HG03097 (cell line): Measurements from ENCODE around the gene FAM111B.
"Not testable (repeated sequence)": the region's sequence is repeated elsewhere in the genome, so short reads cannot be mapped to it uniquely, and the experiment has no call there.

Experiments used
- ATAC-seq: cut with Tn5 transposase; IDR thresholded peaks from one replicate; pipeline ENCODE4 v1.9.1; 2021; ENCODE audit not compliant: unreplicated experiment, low FRiP score

FAM111B gene, protein sequence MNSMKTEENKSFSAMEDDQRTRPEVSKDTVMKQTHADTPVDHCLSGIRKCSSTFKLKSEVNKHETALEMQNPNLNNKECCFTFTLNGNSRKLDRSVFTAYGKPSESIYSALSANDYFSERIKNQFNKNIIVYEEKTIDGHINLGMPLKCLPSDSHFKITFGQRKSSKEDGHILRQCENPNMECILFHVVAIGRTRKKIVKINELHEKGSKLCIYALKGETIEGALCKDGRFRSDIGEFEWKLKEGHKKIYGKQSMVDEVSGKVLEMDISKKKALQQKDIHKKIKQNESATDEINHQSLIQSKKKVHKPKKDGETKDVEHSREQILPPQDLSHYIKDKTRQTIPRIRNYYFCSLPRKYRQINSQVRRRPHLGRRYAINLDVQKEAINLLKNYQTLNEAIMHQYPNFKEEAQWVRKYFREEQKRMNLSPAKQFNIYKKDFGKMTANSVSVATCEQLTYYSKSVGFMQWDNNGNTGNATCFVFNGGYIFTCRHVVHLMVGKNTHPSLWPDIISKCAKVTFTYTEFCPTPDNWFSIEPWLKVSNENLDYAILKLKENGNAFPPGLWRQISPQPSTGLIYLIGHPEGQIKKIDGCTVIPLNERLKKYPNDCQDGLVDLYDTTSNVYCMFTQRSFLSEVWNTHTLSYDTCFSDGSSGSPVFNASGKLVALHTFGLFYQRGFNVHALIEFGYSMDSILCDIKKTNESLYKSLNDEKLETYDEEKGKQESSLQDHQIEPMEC

DNA sequence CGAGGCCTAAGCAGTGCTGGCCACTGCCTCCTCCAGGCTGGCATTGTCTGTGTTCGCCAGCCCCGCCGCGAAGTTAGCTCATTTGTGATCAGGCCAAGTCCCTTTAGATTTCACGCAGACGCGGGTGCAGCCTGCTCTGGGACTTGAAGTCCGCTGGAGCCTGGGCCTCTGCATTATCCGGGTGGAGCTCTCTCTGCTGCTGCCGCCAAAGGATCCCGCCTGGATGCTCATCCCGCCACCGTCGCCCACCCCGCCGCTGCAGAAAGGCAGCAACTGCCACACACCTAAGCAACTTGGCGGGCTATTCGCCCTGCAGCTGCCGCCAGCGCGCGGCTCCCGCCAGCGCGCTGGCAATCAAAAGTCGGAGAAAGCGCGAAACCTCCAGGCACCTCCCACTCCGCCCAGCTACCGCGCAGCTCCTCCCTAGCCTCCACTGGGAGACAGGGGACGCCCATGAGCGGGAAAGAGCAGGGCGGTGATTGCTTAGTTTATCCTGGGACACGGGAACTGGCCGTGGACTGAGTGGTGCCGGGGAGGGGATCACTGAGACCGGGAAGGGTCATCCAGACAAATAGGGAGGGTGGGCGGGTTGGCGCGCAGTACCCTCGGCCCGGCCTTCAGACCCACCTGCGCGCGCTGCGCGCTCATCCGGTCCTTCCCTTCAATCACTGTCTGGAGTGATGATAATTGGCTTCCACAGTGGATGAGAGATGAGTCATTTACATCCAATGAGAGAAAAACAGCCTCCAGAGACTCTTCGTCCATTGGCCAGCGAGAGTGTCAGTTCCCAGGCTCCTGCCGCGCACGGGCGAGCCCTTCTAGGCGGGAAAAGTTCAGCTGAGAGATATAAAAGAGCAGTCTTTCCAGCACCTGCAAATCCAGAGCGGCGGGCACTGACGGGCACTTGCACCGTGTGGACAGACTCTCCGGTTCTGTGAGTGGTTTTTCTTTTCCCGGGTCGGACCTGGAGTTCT, at the start of gene FAM111B:
Gene FAM111B (plus strand): TSS at position 875 of the 974 bp plus-strand sequence. CDS start 2,389 bp downstream, outside the sequence.
- ATAC-seq, result peak; percentile 69

DNA sequence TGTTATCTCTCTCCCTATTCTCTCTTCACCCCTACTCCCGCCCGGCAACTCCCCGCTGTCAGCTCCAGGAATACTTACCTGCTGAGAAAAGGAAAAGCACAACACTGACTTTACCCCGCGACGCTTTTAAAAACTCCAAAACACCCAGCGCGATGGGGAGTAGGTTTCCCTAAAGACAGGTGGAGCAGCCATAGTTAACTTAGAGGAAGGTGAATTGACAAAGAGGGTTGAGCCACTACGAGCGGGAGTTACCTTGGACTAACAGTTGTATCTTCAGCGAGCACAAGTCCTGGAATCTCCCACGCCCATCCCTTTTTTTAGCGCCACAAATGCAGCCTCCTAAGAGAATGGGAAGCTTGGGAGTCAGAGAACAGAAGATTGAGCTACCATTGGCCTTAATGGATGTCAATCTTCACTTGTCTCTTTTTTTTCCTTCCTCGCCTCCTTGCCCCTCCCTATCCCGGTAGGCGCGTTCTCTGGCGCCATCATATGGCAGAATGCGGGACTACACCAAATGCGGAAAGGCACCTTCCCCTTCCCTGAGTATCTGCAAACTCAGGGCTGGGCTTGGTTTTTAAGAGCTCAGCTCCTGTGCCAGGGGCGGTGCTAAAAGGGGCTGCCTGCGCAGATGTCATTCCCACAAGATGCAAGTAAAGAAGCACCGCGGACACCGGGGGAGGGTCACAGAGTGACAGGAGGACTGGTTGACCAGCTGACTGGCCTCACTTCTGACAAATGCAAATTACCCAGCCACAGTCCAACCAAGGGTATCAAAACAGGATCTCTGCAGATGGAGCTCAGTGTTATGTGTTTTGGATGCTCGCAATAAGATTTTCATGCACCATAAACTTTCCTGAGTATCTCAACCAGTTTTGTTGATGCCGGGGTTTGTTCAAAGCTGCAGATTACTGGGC, 48.7 kb upstream of the FAM111B start:
- peak; percentile 87 for ATAC-seq

DNA sequence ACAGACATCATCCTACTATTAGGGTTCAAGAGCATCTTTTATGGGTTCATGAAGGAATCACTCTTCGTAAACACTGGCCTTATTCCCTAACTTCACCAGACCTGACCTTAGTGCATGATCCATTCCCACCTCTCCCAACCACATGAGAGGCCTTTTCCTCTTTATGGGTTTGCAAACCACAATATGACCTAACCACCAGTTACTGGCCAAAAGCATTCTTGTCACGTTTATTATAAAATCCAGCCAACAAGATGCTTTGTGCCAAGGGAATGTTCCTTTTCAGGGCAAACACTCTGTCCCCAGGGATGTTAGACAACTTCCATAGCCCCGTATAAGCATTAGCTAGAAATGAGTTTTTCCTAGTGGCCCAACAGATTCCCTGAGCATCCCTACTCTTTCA, 46.9 kb upstream of the FAM111B start:
- ATAC-seq, result not testable (repeated sequence)

DNA sequence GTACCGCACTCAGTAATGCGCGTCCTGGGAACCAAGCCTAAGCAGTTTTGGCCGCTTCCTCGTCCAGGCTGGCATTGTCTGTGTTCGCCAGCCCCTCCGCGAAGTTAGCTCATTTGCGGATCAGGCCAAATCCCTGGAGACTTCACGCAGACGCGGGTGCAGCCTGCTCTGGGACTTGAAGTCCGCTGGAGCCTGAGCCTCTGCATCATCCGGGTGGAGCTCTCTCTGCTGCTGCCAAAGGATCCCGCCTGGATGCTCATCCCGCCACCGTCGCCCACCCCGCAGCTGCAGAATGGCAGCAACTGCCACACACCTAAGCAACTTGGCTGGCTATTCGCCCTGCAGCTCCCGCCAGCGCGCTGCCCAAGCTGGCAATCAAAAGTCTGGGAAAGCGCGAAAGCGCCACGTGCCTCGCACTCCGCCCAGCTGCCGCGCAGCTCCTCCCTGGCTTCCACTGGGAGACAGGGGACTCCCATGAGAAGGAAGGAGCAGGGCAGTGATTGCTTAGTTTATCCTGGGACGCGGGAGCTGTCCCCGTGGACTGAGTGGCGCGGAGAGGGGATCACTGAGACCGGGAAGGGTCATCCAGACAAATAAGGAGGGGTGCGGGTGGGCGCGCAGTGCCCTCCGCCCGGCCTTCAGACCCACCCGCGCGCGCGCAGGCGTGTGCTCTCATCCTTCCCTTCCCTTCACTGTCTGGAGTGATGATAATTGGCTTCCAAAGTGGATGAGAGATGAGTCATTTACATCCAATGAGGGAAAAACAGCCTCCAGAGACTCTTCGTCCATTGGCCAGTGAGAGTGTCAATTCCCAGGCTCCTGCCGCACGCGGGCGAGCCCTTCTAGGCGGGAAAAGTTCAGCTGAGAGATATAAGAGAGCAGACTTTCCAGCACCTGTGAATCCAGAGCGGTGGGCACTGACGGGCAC, 44.2 kb upstream of the FAM111B start:
- no peak for ATAC-seq

DNA sequence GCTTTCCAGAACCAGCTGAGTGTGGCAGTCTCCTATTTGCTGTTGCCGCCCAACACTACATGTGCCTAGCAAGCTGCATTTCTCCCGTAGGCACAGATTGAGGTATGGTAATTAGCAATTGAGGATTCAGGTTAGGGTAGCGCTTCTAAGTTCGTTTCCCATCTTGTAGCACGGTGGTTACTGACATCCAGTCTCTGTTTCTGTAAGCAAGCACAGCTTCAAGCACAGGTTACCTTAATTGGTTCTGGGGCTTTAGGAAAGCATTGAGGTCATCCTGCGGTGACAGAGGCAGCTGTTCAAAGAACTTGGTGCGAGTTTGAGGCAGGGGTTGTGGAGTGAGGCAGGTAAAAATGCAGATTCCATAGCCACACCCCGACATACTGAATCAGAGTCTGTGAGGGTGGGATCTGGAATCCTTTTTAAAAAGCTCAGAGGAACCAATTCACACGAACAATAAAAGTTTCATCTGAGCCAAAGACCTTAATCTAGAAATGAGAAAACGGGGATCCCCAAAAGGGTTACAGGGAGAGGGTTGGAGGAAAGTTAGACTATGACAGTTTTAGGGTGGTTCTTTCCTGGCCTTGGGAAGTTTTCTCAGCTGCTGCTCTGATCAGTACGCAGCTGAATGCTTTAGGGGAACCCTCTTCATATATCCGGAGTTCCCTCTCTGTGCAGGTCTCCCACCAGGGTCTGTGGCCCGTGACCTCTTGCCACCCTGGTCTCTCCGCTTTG, 42.9 kb upstream of the FAM111B start:
- ATAC-seq, result not testable (repeated sequence)

DNA sequence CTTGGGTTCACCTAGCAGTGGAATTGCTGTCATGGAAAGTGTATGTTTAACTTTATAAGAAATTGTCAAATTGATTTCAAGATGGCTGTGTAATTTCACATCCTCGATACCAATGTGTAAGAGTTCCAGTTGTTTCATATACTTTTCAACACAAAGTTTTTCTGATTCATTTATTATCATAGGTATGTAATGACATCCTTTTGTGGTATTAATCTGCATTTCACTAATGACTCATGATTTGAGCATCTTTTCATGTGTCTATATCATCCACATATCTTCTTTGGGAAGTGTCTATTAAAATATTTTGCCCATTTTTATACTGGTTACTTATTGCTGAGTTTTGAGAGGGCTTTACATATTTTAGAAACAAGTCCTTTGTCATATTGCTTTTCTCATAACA, 38.0 kb upstream of the FAM111B start:
- no peak for ATAC-seq

DNA sequence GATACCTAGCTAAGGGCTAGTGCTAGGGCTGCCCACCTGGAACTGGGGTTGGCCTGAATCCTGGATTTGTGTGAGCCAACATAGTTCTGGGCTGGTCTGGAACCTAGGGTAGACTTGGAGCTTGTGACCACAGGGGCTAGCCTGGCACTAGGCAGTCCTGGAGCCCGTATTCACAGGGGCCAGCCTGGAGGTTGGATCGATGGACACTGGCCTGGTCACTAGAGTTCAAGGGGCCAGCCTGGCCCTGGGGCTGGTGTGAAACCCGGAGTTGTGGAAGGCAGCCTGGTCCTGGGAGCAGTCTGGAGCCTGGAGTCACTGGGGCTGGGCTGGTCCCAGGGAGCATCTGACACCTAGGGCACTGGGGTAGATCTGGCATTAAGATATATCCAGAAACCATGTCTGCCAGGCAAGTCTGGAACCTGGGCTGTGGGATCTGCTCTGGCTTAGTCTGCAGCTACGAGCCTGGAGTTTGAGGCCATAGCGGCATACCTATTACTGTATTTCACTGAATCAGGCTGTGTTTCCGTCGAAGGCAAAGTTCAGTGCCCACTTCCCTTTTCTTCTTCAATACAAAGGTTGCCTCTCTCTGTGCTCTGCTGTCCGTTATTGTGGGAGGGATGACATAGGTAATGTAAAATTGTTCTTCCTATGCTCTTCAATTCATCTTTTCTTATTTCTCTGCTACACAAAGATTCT, 30.0 kb upstream of the FAM111B start:
- ATAC-seq, result peak; percentile 74

DNA sequence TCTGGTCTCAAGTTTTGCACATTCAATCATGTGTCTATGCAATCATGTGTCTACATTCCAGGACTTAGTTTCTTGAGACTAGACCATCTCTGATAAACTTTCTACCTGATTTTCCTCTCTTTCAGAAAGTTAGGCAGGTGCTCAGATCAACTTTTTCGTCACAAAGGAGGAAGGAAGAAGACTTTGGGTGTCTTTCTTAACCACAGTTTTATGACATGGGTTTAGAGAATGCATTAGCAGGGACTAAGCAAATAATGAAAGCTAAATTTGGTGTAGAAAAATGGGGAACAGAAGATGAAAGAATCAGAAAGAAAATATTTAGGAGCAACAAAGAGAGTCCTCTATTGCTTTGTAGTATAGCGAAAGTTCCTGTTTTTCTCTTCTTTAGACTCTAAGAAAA, 28.6 kb upstream of the FAM111B start:
- no peak for ATAC-seq

DNA sequence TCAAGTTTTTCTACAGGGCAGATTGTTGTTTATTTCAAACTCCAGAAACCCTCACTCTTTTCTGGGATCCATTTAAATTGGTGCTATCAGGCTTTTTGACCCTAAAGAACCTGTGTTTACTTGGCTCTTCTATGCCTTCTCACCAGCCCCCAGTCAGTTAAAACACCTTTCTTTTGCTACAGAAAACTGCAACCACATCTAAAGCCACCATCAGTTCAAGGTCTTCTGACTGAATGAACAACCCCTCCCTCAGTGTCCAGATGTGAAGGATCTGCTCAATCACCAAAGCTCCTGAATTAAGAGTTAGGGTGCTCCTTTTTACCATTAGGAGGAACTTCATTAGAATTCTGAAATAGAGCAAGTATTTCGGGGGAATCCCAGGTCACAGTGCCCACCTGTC, 28.0 kb upstream of the FAM111B start:
- ATAC-seq, result no peak

DNA sequence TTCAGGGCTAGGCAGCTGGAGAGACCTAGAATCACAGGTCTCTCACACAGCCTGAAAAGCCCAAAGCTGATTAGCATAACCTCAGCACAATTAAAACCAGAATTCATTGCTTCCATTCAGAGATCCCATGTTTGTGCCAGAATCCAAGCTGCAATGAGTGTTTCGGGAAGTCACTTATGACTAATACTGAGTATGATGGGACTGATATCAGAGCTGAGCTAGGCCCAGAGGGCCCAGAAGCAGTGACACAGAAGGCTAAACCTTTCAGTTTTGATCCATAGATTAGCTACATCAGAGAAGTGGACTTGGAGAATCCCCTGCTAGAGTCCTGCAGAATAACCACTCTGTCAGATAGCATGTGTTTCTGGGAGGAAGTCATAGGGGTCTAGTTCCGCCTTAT, 26.6 kb upstream of the FAM111B start:
- ATAC-seq, result not testable (repeated sequence)

DNA sequence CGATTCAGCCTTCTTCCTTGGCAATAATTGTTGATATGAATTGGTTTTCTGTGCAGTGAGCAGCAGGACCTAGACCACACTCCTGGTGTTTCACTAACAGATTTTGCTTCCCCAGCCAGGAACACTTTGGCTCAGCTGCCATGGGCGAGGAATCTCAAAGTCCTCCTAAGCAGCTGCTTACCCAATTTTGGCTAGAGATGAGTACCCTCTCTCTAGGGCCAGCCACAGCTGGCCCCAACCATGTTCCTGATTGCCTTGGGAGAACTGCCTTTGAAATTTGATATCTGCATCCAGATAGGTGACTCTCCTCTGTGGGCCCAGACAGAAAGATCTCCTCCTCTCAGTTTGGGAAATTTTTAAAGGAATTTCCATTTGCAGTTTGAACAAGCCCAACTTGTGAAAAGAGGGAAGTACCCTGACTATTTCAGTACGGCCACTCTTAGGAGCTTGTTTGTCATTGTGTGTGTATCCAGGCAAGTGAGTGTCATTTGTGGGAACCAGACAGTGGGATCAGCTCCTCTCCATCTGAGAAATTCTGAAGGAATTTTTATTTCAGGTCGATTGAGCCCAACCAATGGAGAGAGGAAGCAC, 25.5 kb upstream of the FAM111B start:
- ATAC-seq, result not testable (repeated sequence)

DNA sequence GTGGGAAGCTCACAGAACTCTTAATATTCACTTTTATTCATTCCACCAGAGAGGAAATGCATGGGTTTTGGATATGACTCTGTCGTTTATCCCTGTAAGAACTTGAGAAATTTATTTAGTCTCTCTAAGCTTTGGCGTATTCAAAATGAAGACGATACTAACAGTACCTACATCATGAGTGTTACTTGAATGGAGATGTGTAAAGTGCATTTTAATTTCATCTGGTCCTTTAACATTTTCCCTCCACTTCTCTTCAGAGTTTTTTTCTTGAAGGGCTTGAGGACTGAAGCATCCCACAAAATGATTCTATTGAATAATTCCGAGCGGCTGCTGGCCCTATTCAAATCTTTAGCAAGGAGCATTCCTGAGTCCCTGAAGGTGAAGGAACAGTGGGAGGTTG, 21.0 kb upstream of the FAM111B start, which contains the start of gene GLYATL1B:
Gene GLYATL1B (plus strand): TSS at position 301 of the 400 bp plus-strand sequence. CDS start 0 bp downstream, at position 301.
- ATAC-seq, result not testable (repeated sequence)

DNA sequence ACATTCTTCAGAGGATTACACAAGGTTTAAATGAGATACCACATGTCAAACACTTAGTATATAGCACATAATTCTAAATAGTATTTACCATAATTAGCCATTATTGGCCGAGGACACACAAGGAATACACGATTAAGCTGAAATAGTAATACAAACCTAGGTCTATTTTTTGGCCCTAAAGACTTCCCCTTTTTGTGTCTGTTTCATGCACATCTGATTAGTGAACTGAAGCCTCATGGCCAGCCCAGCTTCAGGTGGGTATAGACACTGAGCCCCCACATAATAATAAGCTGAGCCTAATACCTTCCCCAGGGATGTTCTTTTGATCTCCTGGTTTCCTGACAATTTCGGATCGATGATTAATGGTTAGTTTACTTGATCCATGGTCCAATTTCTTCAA, 18.9 kb upstream of the FAM111B start:
- ATAC-seq, result no peak

DNA sequence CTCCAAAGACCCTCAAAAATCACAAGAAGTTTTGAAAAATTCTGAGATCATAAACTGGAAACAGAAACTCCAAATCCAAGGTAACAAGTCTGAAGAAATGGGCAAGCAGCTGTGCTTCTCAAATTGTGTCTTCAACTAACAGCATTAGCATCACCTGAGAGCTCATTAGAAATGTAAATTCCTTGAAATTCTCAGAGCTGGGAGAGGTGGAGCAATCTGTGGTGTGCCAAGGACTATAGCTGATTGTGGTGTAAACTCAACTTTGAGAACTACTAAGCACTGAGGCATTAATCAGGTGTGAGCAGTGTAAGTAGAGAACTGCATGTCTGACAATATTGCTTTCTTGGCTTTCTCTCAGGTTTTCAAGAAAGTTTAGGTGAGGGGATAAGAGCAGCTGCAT, 13.5 kb upstream of the FAM111B start:
- not testable (repeated sequence) for ATAC-seq

DNA sequence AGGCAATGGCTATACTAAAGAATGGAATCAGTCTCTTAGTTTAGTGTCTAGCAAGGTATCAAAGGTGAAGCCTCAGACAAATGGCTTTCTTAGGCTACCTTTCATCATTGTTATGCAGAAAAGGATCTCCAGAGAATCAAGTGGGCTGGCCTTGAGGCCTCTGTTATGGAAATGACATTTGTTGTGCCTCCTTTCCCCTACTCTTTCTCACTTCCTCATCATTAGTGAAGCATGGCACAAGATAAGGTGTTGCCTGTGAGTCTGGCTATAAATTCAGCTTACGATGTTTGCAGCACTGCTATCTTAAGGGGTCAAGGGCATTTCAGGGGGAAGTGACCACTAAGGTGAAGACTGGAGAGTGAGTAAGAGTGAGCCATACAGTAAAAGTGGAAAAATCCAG, 11.8 kb upstream of the FAM111B start:
- ATAC-seq, result peak; percentile 66

DNA sequence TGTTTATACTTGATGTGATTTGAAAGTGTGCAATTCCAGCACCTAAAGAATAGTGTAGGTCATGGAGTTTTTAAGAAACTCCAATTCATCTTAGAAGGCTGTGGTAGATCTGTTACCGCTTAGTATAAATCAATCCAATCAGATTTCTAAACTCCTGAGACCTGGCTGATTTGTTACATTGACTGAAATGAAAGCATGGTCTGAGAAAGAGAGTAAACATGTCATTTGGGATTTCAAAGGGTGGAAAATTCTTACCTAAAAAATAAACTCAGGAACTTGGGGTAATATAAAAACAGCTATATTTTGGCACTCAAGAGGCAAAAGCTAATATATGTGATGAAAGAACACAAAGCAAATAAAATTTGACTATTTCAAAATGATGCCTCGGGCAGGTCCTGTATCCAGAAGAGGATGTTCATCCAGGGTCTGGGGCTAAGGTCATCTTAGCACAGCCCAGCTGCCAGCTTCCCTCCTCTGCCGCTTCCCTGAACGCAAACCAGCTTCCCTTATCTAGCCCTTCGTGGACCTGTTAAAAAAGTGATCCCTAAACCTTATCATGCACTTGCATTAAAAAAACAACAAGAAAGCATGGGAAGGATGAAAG, 11.0 kb upstream of the FAM111B start:
- not testable (repeated sequence) for ATAC-seq
